Prostate gland (tissue), 2 donors: Measurements from ENCODE around the gene GLYATL1. TPM values are rescaled to one million over a fixed set of nuclear protein-coding genes. Genes with fewer than 3 reads are reported as not detected.

Source experiments
- DNase-seq: peaks from one replicate; pipeline ENCODE4 v3.0.0-alpha.2; 2019; ENCODE audit warnings: low spot score
- H3K27ac ChIP-seq, 2 donors: fragments of 200-600 bp; sonication (generic); 2 replicates each; pipeline ENCODE4 v1.5.1; 2017 to 2019
- H3K27me3 ChIP-seq: fragments of 200-600 bp; sonication (generic); replicated peaks from 2 replicates; pipeline ENCODE4 v1.5.1; 2019; ENCODE audit not compliant: insufficient read depth
- H3K36me3 ChIP-seq, 2 donors: fragments of 200-600 bp; sonication (generic); 1 replicate in 1 of 2; 2 replicates in 1 of 2; pipeline versions ENCODE4 v1.5.1 to v1.8.1; 2017 to 2019
- H3K4me1 ChIP-seq: fragments of 200-600 bp; sonication (generic); replicated peaks from 2 replicates; pipeline ENCODE4 v1.5.1; 2019
- H3K4me3 ChIP-seq, 2 donors: fragments of 200-600 bp; sonication (generic); 2 replicates each; pipeline ENCODE4 v1.5.1; 2017 to 2019
- H3K9me3 ChIP-seq: fragments of 200-600 bp; sonication (generic); 2 replicates; pipeline ENCODE4 v1.5.1; 2017
- CTCF ChIP-seq, 4 experiments: fragments of 200-600 bp in 2 of 4; fragments of 450-650 bp in 2 of 4; sonication (generic) in 2 of 4; IDR thresholded peaks; 1 replicate in 3 of 4; 2 replicates in 1 of 4; pipeline ENCODE4 v1.5.1; 2016 to 2019; ENCODE audit warnings: antibody characterized with exemption in 4 of 4, mild to moderate bottlenecking in 2 of 4, moderate library complexity in 2 of 4
- POLR2A ChIP-seq: fragments of 450-650 bp; IDR thresholded peaks from one replicate; pipeline ENCODE4 v1.6.1; 2016; ENCODE audit warnings: antibody characterized with exemption, mild to moderate bottlenecking
- POLR2AphosphoS5 ChIP-seq: sonication (generic); formaldehyde crosslinking; IDR thresholded peaks from one replicate; pipeline ENCODE4 v1.6.1; 2017; ENCODE audit warnings: antibody characterized with exemption
- WGBS: methylation state at CpG from one replicate; pipeline ENCODE4 v1.1.5; 2018; 5-methylcytosine and 5-hydroxymethylcytosine counted together
- intact Hi-C: fragments of 100-400 bp; cut with DNase I; formaldehyde crosslinking; loops from one replicate; pipeline ENCODE4 v1.14.2; 2022
- total RNA-seq, 2 donors: library from RNA; depleted of rRNA; stranded (reverse); fragments of >200 nt; gene quantifications; one replicate each; pipeline ENCODE4 v1.1.0, GENCODE V29; 2016

Gene GLYATL1
- total RNA-seq = 10 to 100 TPM in 1 of 2 donors, 1 to 10 TPM in 1; 4.0 to 33.7 TPM

- DNase-seq = no peak
- Histone ChIP-seq H3K4me3 (no peak within 1 kb of the TSS), H3K27me3 (no peaks in the 10 kb centered on the region), H3K36me3 (no peaks in the 10 kb centered on the region), H3K9me3 (no peaks in the 10 kb centered on the region), H3K4me1 (no peaks in the 10 kb centered on the region), H3K27ac (no peak within 1 kb of the TSS)
- intact Hi-C loops = no loop called here
- no peak for TF ChIP-seq POLR2AphosphoS5
- no peak for TF ChIP-seq POLR2A
- no peak for TF ChIP-seq CTCF (IDR thresholded peaks at IDR 0.05)
- 95% methylated on average over 4 of the region's 4 CpGs for WGBS
Observed at GRCh38 chr11:58939277-58939676, at the start of gene GLYATL1. GLYATL1 (plus strand) TSS chr11:58939488; CDS start chr11:58947088, 7,600 bp downstream.

- TF ChIP-seq POLR2AphosphoS5 (no peak), POLR2A (no peak), CTCF (IDR thresholded peaks at IDR 0.05) (no peak)
- Histone ChIP-seq H3K9me3 (no peaks in the 10 kb centered on the region), H3K4me1 (no peaks in the 10 kb centered on the region), H3K27me3 (no peaks in the 10 kb centered on the region), H3K27ac (no peak overlapping the region), H3K36me3 (no peaks in the 10 kb centered on the region), H3K4me3 (no peak overlapping the region)
- 91% methylated on average over 2 of the region's 2 CpGs for WGBS
- no peak for DNase-seq
- intact Hi-C loops = no loop called here
Observed at GRCh38 chr11:58893899-58894298, 45.4 kb upstream of the GLYATL1 start.

- Histone ChIP-seq H3K36me3 (no peaks in the 10 kb centered on the region), H3K27me3 (peaks cover 2% of the 10 kb centered on the region), H3K27ac (no peak overlapping the region), H3K9me3 (no peaks in the 10 kb centered on the region), H3K4me1 (no peaks in the 10 kb centered on the region), H3K4me3 (no peak overlapping the region)
- no peak for DNase-seq
- WGBS = 77% methylated on average over 1 of the region's 1 CpG
- TF ChIP-seq POLR2AphosphoS5 (no peak), POLR2A (no peak), CTCF (IDR thresholded peaks at IDR 0.05) (no peak)
- intact Hi-C loops = no loop called here
Observed at GRCh38 chr11:58898106-58898505, 41.2 kb upstream of the GLYATL1 start.

GRCh38 chr11:58900479-58901420 is 38.5 kb upstream of the GLYATL1 start:
- no peaks in the 10 kb centered on the region for H3K36me3 ChIP-seq
- TF ChIP-seq POLR2AphosphoS5 = no peak
- TF ChIP-seq POLR2A = no peak
- TF ChIP-seq CTCF (IDR thresholded peaks at IDR 0.05) = peak in 3 of 4 experiments; percentile 39 to 71 (median 67)
- WGBS = 36% methylated on average over 35 of the region's 36 CpGs
- DNase-seq = peak; percentile 70
- intact Hi-C loops = no loop called here
- H3K27me3 ChIP-seq = peaks cover 2% of the 10 kb centered on the region
- no peaks in the 10 kb centered on the region for H3K9me3 ChIP-seq
- no peak overlapping the region for H3K27ac ChIP-seq
- no peak overlapping the region for H3K4me3 ChIP-seq
- no peaks in the 10 kb centered on the region for H3K4me1 ChIP-seq

GRCh38 chr11:58902881-58903280 is 36.4 kb upstream of the GLYATL1 start:
- H3K4me1 ChIP-seq = no peaks in the 10 kb centered on the region
- intact Hi-C loops = no loop called here
- H3K9me3 ChIP-seq = no peaks in the 10 kb centered on the region
- no peak for DNase-seq
- TF ChIP-seq POLR2AphosphoS5 = no peak
- TF ChIP-seq CTCF (IDR thresholded peaks at IDR 0.05) = no peak
- no peak for TF ChIP-seq POLR2A
- no peaks in the 10 kb centered on the region for H3K36me3 ChIP-seq
- no peak overlapping the region for H3K4me3 ChIP-seq
- 73% methylated on average over 1 of the region's 1 CpG for WGBS
- peaks cover 2% of the 10 kb centered on the region for H3K27me3 ChIP-seq
- H3K27ac ChIP-seq = no peak overlapping the region
